GM21526 (cell line): ENCODE measurements around the gene FAN1.
"Not testable (repeated sequence)": the region's sequence is repeated elsewhere in the genome, so short reads cannot be mapped to it uniquely, and the experiment has no call there.

Experiments
- ATAC-seq: cut with Tn5 transposase; IDR thresholded peaks from one replicate; pipeline ENCODE4 v1.9.1; 2021; ENCODE audit warnings: moderate library complexity; ENCODE audit not compliant: unreplicated experiment, low FRiP score

FAN1 gene

DNA sequence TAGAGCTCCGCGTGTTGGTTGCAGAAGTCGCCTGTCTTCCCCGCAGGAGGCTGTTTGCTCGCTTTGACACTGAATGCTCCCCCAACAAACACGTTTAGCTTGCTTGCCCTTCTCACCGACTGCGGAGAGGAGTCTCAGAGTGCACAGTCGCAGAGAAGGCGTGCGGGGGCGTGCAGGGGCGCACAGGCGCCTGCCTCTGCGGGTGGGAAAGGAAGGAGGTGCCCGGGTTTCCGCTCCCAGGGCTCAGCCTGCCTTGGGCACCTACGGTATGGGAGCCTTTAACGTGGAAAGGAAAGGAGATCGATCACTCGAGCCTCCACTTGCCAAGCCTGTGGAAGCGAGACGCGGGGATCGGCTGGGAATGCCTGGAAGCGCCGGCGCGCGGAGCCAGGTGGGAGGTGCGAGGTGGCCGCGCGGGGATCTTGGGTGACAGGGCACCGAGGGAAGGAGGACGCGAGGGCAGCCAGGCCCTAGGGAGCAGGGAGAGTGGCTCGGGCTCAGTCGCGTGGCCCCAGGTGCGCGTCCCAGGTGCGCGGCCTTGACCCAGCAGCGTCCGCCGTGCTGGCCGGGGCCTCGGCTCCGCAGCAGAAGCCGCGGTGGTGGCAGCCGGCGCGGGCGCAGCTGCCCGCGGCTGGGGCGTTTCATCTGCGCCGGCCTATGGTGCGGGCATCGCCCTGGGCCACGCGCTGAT, at the start of gene FAN1:
TSS of gene FAN1 (plus strand) at position 419 of the 691 bp plus-strand sequence. CDS start 749 bp downstream, outside the sequence.
- peak; percentile 91 for ATAC-seq

DNA sequence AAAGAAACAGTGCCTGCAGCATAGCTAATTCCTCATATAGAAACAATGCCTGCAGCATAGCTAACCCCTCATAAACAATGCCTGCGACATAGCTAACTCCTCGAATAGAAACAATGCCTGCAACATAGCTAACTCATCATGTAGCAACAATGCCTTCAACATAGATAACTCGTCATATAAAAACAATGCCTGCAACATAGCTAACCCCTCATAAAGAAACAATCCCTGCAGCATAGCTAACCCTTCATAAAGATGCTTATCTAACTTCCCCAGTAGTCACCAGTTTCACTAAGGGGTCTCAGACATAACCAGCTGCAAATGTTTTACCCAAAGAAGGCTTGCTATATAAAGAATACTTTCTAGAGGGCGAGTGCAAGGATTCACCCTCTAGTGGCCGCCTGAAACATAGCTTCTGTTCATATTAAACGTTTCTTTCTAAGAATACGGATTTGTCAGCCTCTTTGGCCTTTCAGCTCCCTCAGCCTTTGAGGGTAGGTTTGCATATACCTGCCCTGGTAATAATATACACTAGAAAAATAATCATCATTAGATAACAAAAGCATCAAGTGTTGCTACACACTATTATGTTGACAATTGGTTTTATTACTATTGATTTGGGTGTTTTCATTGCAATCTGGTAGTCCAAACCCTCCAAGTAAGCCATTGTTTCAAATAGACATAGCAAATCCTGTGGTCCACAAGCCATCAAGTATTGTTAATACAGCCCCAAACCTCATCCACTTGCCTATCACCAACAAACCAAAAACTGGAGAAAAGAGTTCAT, 44.4 kb upstream of the FAN1 start:
- ATAC-seq = no peak

DNA sequence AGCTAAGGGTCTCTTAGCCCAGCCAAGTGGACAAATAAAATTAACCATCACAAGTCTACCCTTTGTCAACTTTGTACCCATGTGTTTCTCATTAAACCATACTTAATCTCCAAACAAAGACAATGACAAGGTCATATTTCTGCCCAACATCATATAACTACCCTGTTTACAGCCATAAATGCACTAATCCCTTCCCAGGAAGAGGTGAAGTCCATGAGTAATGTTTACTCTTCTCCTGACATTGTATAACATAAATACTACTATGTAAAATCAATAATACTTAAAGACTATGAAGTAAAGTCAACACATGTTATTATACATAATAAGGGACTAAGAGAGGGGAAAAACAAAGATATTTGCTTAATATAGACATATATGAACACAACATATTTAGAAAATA, 38.5 kb upstream of the FAN1 start:
- ATAC-seq = no peak

DNA sequence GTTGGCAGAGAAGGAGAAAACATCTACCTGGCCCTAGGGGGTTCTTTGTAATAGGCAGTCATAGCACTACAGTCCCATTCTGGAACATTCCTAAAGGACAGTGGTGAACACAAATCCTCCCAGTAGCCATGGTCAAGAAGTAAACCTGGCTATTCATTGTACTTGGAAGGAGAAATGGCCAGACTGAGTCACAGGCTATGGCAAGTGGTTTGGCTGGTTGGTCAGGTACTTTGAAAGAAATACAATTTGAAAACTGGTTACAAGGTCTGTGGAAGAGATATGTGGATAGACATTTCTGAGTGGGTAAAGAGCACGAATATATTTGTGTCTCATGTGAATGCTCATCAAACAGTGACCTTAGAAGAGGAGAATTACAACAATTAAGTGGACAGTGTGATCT, 33.0 kb upstream of the FAN1 start:
- no peak for ATAC-seq

DNA sequence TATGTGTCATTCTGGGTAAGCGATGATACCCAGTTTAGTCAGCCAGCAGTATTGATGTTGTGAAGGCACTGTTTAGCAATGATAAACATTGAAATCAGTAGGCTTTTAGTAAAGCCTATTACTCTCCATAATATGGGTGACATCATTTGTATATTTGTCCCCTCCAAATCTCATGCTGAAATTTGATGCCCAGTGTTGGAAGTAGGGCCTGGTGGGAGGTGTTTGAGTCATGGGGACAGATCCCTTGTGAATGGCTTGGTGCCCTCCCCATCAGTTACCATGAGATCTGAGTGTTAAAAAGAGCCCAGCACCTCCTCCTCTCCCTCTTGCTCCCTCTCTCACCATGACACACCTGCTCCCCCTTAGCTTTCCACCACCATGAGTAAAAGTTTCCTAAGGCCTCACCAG, 31.4 kb upstream of the FAN1 start:
- no peak for ATAC-seq

DNA sequence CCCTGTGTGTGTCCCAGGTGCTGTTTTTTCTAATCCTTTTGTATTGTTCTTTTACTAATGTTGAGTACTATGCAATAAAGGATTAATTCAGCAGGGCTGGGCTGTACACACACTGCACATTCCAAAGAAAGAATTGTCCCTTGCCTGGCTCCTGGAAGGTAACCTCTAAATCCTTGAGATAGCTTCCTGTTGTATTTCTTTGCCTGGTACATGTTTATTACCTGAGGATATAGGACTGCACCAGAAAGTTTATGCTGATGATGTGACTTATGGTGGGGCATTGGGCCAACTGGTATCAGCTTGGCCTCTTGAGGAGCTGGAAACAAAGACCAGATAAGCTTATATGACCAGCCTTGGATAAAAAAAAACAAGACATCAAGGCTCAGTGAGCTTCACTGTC, 26.6 kb upstream of the FAN1 start:
- no peak for ATAC-seq

DNA sequence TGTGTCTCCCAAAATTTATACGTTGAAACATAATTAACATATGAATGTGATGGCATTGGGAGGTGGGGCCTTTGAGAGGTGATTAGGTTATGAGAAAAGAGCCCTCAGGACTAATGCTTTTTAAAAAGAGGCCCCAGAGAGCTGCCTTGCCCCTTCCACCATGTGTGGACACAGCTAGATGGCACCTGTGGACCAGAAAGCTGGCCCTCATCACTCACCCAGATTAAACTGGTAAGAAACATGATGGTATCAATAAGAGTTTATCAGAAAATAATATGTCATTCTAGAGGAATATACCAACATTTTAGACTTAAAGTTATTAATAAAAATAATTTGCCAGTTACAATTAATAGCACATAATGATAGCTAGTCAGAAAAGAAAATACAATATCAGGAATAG, 25.2 kb upstream of the FAN1 start:
- ATAC-seq = no peak

DNA sequence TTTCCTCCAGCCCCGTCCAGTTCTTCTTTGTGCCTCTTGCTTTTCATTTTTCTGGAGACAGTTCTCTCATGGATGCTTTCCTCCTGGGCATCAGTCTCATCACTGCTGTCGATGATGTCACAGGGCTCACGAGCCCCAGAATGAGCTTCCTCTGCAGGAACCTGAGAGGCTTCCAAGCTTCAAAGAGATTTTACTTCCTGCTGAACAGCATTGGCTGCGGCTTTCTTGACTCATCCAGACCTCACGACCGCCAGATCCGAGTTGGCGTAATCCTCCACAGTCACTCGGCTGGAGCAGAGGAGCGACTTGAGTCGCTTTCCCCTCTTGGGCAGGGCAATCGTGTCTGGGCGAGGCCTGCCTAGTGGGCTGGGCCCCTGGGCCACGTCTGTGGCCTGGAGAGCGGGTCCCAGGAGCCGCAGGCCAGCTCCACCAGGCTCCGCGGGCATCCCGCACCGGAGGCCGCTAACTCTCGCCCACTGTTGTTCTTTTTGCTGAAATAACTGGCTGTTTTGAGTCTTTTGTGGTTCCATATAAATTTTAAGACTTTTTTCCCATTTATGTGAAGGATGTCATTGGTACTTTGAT, 20.8 kb upstream of the FAN1 start:
- ATAC-seq = no peak

DNA sequence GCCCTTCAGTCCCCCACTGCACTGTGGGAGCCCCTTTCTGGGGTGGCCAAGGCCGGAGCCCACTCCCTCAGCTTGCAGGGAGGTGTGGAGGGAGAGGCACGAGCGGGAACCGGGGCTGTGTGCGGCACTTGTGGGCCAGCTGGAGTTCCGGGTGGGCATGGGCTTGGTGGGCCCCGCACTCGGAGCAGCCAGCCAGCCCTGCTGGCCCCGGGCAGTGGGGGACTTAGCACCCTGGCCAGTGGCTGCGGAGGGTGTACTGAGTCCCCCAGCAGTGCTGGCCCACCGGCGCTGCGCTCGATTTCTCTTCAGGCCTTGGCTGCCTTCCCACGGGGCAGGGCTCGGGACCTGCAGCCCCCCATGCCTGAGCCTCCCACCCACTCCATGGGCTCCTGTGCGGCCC, 20.0 kb upstream of the FAN1 start:
- ATAC-seq = not testable (repeated sequence)

DNA sequence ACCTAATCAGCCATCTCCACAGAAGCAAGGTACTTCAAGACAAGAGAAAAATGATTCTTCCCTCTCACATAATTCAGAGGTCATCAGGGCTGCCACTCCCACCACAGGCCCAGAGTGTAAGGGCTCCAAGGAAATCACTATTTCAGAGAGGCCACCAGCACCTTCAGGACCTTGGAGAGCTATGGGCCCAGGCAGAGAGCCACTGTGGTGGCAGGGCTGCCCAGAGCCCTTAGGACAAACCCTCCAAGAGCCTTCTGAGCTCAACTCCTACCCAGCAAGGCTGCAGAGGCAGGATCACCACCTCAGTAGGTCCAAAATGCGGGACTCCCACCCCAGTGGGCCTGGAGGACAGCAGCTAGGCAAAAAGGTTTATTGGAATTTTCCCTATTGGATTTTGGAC, 17.9 kb upstream of the FAN1 start:
- no peak for ATAC-seq

DNA sequence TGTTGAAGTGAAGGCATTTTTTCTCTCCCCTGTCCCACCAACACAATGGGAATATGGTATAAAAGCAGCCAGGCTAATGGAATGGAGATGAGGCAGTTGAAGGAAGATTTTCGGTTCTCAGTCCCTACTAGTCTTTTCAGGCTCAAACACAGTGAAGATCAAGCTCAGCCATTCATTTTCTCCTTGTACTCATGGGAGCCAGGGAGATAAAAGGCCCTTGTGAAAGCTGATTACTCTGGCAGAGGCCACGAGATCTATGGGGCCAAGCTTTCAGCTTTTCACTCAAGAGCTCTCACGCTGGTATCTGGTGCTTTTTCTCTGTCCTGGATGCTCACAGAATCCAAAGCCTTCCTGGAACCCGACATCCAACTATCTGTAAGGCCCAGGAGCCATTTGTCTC, 14.5 kb upstream of the FAN1 start:
- ATAC-seq = no peak

DNA sequence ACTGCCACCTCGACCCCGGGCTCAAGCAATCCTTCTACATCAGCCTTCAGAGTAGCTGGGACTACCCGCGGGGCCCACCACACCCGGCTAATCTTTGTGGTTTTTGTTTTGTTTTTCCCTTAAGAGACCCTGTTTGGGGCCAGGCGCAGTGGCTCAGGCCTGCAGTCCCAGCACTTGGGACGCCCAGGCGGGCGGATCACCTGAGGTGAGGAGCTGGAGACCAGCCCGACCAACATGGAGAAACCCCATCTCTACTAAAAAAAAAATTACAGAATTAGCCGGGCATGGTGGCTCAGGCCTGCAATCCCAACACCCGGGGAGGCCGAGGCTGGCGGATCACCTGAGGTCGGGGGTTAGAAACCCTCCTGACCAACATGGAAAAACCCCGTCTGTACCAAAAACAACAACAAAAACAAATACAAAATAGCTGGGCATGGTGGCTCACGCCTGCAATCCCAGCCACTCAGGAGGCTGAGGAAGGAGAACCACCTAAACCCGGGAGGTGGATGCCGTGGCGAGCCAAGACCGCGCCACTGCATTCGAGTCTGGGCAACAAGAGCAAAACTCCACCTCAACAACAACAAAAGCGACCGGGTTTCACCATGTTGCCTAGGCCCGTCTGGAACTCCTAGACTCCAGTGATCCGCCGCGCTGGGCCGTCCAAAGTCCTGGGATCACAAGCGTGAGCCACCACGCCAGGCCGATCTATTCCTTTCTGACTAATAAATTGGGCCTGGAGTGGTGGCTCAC, 8.1 kb upstream of the FAN1 start:
- no peak for ATAC-seq

DNA sequence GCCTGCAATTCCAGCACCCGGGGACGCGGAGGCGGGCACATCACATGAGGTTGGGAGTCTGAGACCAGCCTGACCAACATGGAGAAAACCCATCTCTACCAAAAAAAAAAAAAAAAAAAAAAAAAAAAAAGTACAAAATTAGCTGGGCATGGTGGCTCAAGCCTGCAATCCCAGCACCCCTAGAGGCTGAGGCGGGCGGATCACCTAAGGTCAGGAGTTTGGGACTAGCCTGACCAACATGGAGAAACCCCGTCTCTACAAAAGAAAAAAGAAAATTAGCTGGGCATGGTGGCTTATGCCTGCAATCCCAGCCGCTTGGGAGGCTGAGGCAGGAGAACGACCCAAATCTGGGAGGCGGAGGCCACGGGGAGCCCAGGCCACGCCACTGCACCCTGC, 7.5 kb upstream of the FAN1 start:
- ATAC-seq = no peak

DNA sequence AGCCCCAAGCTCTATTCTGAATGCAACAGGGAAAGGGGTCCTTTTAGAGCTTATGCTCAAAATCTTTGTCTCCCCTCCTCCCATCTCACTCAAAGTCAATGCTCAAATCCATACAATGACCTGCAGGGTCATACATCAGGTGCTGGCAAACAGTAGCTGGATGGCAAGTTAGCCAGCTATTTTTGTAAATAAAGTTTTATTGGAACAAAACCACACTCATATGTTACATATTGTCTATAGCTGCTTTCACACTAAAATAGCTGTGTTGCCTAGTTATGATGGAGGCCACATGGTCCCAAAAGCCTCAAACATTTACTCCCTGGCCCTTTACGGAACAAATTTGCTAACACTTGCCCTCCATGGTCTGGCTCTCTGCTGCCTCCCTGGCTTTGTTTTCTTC, 1.8 kb upstream of the FAN1 start:
- no peak for ATAC-seq

DNA sequence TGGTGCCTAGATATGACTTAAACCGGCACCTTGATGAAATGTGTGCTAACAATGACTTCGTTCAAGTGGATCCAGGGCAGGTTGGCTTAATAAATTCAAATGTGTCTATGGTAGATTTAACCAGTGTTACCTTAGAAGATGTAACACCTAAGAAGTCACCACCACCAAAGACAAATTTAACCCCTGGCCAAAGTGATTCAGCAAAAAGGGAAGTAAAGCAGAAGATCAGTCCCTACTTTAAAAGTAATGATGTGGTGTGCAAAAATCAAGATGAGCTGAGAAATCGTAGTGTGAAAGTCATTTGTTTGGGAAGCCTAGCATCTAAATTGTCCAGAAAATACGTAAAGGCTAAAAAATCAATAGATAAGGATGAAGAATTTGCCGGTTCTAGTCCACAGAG, 1.1 kb downstream of the FAN1 start:
- ATAC-seq = no peak

DNA sequence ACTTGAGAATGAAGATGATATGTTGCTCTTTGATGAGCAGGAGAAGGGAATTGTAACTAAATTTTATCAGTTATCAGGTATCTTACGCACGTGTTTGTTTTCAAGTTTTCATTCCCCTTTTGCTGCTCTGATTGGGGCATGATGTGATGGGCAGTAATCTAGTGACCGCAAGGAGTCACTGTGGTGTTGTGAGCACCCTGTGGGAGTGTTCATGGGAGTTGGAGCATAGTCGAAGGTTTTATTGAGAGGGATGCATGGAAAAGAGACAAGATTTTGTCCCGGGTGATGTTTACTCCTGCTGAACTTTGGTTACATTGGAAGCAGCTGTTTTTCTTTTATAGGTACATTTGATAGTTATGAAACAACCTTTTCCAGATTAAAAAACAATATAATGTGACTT, 2.1 kb downstream of the FAN1 start:
- ATAC-seq = no peak

DNA sequence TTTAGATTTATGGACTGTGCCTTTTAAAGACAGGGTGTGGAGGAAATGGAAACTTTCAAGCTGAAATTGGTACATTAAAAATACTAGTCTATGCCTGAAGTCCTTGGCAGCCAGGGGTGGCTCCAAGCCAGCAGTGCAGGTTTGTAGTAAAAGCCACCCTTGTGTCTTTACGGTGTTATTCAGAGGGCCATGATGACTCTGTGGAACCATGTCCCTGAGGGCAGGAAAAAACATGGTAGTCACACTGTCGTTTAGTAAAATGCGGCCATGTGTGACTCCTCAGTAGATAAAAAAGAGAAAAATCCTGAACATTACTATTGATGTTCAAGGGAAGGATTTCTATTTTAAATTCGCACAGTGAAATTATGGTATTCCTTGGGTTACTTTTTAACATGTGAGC, 2.7 kb downstream of the FAN1 start:
- ATAC-seq = no peak

DNA sequence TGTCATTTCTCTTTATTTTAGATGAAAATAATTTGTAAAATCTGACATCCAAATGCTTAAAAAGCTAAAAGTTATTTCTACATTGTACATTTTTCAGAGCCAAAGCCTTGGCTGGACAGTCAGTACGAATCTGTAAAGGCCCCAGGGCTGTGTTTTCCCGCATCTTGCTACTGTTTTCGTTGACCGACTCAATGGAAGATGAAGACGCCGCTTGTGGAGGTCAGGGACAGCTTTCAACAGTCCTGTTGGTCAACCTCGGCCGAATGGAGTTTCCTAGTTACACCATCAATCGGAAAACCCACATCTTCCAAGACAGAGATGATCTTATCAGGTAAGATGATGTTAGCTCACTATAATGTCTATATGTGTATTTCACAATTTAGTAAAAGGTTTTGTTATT, 10.0 kb downstream of the FAN1 start:
- ATAC-seq = no peak

DNA sequence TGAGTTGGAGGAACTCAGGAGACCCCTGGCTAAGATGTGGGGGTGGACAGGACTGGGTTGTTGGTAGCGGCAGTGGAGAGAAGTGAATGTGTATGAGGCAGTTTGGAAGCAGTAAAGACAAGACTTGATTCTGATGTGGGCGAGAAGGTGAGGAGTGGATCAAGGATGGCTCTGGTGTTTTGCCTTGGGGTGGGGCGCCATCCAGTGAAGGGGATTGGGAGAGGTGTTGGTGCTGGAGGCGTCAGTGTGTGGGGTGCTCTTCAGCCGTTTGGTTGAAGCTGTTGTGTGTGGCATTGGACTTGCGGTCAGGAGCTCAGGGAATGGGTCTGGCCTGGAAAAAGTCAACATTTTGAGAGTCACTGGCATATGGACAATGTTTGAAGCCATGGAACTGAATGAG, 13.3 kb downstream of the FAN1 start:
- no peak for ATAC-seq

DNA sequence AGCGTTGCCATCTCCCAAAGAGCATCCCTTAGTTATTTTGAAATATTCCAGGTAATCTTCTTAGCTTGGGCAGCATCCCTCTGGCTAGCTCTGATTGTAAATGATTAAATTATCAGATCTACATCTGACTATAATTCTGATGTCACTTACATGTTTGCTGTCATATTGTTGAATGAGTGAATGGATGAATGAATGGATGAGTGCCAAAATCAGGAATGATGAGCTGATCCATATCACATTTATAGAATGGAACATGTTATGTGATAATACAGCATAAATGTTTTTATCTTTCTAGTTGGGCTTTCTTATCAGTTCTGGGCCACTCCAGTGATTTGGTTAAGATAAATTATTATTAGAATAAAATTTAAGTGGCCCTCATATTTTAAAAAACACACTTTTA, 14.0 kb downstream of the FAN1 start:
- no peak for ATAC-seq

DNA sequence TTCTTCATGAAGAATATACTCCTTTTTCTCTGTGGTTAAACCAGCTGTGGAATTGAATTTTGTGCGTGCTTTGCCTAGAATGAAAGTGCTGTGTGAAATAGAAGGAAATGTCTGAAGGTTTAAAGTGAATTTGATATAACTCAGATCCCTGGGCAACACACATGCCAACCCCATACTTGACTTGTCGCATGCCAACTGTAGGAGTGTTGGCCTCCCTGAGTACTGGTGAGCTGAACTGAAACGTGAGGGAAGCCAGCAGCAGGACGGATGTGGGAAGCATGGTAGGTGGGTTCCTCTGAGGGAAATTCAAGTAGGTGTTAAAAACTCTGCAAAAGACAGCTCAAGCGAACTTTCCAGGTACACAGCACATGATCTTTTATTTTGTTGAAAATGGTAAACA, 14.7 kb downstream of the FAN1 start:
- no peak for ATAC-seq
